GM18951 (cell line): Measurements from ENCODE around the gene PACRGL.

Experiments
- POLR2A ChIP-seq: IDR thresholded peaks from 4 replicates; pipeline ENCODE4 v1.6.1; 2011; ENCODE audit warnings: mild to moderate bottlenecking; ENCODE audit not compliant: insufficient read length, insufficient read depth; ENCODE audit errors: extremely low read depth
- in situ Hi-C: fragments of 300-500 bp; cut with MboI; formaldehyde crosslinking; loops from one replicate; pipeline ENCODE4 v1.12.0; 2022; ENCODE audit warnings: low sequenced_read_pairs, mixed read lengths, inconsistent platforms; ENCODE audit not compliant: unreplicated experiment

PACRGL gene

DNA sequence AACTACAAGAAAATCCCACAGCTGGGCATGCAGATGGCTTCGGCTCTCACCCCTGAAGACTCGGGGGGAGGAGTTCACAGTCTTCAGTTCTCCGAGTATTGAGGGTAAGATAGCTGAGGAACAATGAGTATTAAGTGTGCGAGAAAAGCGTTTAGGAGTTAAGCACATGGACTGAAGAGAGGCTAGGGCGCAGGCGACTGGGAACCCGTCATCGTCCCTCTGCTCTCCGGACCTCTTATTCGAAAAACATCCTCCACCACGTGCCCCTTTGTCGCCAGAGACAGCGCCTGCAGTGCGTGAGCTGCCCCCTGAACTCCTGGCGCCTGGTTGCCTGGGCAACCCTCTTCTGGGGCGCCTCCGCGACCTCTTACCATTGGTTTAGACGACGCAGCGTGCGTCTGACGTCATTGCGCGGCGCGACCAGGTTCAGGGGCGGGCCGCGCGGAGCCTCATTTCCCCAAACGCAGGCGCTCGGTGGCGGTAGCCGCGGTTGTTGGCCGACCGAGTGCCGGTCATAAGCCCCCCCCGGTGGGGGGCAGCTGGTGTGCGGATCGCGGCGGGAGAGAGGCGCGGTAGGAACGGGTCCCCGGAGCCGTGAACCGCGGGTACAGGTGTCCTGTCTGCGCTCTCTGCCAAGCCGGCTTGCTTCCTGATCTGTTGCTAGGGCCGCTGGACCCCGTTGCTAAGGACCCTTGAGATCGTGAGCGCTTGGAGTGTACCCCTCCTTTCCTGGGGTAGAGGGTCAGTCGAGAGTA is at the start of gene PACRGL:
Gene PACRGL, plus strand, starts transcription at position 452 of the 755 bp plus-strand sequence. CDS start 4,024 bp downstream, outside the sequence.
- TF ChIP-seq POLR2A, result peak; percentile 72
- in situ Hi-C loops, result no loop called here

DNA sequence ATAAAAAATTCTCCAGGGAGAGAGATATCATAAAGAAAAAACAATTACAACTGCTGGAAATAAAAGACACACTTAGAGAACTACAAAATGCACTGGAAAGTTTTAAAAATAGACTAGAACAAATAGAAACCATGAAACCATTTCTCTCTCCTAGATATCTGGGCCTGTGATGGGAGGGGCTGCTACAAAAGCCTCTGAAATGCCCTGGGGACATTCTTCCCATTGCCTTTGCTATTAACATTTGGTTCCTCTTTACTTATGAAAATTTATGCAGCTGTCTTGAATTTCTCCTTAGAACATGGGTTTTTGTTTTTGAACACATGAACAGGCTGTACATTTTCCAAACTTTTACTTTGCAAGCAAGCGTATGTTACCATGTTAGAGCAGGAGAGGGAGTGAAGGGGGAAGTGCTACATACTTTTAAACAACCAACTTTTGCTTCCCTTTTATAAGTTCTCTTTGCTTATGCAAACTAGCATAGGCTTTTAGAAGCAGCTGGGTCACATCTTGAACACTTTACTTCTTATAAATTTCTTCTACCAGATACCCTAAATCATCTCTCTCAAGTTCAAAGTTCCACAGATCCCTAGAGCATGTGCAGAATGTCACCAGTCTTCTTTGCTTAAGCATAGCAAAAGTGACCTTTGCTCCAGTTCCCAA is 47.9 kb upstream of the PACRGL start:
- in situ Hi-C loops, result no loop called here
- no peak for TF ChIP-seq POLR2A

GRCh38 chr4:20658456-20658855 is 41.8 kb upstream of the PACRGL start:
- in situ Hi-C loops, result no loop called here
- TF ChIP-seq POLR2A, result no peak

DNA sequence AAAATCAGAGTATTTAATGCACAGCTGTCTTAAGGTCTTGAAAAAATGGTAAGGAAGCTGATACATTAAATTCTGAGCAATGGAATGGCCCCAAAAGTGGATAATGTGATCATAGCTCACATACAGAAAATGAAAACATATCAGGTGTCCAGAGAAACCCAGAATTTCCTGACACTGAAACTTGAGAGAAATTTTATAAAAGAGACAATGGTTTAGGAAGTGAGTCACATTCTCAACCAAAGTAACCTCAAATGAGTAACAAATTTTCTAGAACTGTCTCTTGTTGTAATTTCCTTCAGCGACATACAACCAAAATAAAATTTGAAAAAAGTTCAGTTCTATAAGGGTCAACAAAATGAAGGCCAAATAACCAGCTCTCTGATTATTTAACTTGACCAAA is 37.4 kb upstream of the PACRGL start:
- TF ChIP-seq POLR2A, result no peak
- in situ Hi-C loops, result no loop called here

DNA sequence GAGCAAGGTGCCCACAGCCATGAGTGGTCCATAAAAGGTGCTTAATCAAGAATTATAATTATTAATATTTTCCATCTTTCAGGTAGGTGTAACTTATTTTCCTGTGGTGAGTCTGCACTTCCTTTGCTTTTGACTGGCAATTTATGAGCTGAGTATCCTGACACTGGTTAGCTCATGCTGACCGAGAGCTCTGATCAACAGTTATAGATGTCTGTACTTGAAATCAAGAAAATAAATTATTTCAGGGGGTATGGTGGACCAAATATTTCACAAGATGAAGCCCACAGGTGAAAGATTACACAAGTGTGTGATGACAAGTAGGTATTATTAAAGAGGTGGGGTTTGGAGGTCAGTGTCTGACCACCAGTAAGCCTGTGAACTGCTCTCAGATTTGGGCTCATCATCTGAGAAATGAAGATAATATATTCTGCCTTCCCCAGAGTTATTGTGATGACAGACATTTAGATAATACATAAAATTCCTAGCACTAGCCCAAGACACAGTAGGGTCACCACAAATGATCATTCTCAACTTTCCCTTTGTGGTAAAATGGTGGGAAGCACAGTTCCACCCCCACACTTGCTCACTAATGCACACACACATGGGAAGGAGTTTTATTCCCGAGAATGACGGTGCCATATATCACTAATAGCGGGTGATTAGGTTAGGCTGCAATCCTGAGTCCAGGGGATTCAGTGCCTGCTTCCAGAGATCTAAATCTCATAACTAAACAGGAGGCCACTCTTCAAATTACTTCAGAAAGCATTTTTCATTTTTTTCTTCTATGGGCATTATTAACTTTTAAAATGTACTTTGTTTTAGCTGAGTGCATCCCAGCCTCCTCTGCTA is 34.0 kb upstream of the PACRGL start:
- in situ Hi-C loops, result no loop called here
- no peak for TF ChIP-seq POLR2A

GRCh38 chr4:20672262-20672661 is 28.0 kb upstream of the PACRGL start:
- in situ Hi-C loops, result no loop called here
- no peak for TF ChIP-seq POLR2A

DNA sequence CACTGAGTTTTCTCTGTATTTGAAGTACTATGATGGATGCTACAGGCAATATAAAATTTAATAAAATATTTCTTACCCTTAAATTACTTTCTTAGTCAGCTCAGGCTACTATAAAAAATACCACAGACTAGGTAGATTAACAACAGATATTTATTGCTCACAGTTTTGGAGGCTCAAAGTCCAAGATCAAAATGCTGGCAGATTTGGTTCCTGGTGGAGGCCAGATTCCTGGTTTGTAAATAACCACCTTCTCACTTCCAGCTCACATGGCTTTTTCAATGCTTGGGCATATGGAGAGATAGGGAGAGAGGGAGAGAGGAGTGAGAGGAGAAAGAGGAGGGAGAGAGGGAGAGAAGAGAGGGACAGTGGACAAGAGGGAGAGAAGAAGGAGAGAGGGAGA is 24.5 kb upstream of the PACRGL start:
- TF ChIP-seq POLR2A, result no peak
- in situ Hi-C loops, result no loop called here

GRCh38 chr4:20676501-20677197 is 23.6 kb upstream of the PACRGL start:
- TF ChIP-seq POLR2A, result no peak
- in situ Hi-C loops, result no loop called here

- no peak for TF ChIP-seq POLR2A
- in situ Hi-C loops, result no loop called here
Observed at GRCh38 chr4:20678400-20678799, 21.9 kb upstream of the PACRGL start.

- no peak for TF ChIP-seq POLR2A
- in situ Hi-C loops, result loop anchor here (10.0 kb wide), 1 partner anchor 255 kb away; no protein-coding TSS in a partner anchor
Observed at GRCh38 chr4:20679951-20680350, 20.3 kb upstream of the PACRGL start.

- in situ Hi-C loops, result loop anchor here (10.0 kb wide), 1 partner anchor 256 kb away; no protein-coding TSS in a partner anchor
Observed at GRCh38 chr4:20680736-20681135, 19.5 kb upstream of the PACRGL start.

DNA sequence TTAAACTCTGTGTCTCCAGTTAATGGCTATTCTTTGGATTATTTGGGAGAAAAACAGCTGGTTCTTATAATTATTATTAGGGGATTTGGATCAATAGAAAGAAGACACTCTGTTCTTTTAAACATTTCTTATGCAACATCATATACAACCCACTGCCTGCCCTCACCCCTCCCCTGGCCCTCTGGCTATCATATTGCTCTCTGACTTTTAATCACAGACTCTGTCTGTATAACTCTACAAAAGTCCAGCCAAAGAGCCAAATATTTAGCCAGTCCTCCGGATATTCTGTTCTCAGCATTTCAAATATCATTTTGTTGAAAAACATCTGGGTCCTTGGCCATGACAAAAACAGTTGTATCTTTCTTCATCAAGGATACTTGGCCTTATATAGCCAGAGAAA is 19.0 kb upstream of the PACRGL start:
- in situ Hi-C loops, result loop anchor here (10.0 kb wide), 1 partner anchor 256 kb away; no protein-coding TSS in a partner anchor
- TF ChIP-seq POLR2A, result no peak

More at GRCh38 chr4:20680736-20681135, 19.5 kb upstream of the PACRGL start:
- TF ChIP-seq POLR2A, result no peak
